ENCODE results near the gene CACNA1C.
A peak's percentile ranks its signal among the peaks of the same experiment; 100 is the strongest.
"Not testable (repeated sequence)": the region's sequence is repeated elsewhere in the genome, so short reads cannot be mapped to it uniquely, and the experiment has no call there.

CACNA1C gene

DNA sequence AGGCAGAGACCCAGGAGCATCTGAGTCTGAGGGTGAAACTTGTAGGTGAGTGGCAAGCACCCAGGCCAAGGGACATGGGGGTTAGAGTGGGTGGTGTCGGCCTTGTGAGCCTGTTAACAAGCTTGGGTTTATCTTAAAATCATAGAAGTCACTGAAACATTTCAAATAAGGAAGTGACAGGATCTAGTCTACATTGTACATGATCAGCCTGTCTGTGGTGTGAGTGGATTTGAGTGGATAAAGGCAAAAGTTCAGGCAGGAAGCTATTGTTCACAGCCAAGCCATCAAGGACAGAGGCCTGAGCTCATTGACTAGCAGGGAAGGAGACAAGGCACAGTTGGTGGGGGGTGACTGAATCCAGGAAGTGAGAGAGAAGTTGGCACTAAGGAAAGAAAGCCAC lies 682.6 kb downstream of the CACNA1C start:
- CTCF ChIA-PET = no interaction called here
- no peak overlapping the region for H3K27ac ChIP-seq
- POLR2A ChIA-PET (ENCODE audit: low non-redundant PET) = no interaction called here
- TF ChIP-seq, protein P1, sequence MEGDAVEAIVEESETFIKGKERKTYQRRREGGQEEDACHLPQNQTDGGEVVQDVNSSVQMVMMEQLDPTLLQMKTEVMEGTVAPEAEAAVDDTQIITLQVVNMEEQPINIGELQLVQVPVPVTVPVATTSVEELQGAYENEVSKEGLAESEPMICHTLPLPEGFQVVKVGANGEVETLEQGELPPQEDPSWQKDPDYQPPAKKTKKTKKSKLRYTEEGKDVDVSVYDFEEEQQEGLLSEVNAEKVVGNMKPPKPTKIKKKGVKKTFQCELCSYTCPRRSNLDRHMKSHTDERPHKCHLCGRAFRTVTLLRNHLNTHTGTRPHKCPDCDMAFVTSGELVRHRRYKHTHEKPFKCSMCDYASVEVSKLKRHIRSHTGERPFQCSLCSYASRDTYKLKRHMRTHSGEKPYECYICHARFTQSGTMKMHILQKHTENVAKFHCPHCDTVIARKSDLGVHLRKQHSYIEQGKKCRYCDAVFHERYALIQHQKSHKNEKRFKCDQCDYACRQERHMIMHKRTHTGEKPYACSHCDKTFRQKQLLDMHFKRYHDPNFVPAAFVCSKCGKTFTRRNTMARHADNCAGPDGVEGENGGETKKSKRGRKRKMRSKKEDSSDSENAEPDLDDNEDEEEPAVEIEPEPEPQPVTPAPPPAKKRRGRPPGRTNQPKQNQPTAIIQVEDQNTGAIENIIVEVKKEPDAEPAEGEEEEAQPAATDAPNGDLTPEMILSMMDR (conservative IDR thresholded peaks at IDR 0.05; ENCODE audit: low read depth) = no peak
- DNase-seq (ENCODE audit: low spot score) = no peak

DNA sequence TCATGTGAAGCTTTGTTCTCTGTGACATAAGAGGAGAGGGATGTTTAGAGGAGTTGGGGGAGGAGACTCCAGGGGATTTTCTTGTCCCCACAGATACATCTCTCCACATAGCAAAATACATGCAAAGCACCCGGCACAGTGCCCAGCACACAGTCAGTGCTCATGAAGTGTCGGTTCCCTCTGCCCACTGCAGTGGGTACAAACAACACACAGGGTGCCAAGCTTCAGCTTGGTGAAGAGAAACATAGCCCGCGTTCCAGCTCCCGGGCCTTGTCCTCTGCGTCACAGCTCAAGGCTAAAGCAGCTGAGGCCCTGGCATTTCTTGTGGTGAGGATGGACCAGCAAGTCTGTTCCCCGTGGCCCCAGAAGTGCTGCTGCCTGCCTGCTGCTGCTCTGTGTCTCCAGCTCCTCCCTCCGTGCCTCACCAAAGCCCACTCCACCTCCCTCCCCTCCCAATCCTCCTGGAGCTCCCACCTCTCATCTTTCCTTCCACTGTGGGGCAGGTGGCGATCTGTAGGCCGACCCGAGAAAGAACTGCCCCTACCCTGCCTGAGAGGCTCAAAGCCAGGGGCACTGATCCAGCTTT lies 685.0 kb downstream of the CACNA1C start:
- CTCF ChIA-PET = interaction anchor here (1.0 kb wide), 1 partner anchor 47 kb away, joined by 3 read pairs; no protein-coding TSS in a partner anchor
- no peak for DNase-seq (ENCODE audit: low spot score)
- POLR2A ChIA-PET (ENCODE audit: low non-redundant PET) = no interaction called here
- H3K27ac ChIP-seq = no peak overlapping the region
- TF ChIP-seq, protein P1 (conservative IDR thresholded peaks at IDR 0.05; ENCODE audit: low read depth) = no peak

DNA sequence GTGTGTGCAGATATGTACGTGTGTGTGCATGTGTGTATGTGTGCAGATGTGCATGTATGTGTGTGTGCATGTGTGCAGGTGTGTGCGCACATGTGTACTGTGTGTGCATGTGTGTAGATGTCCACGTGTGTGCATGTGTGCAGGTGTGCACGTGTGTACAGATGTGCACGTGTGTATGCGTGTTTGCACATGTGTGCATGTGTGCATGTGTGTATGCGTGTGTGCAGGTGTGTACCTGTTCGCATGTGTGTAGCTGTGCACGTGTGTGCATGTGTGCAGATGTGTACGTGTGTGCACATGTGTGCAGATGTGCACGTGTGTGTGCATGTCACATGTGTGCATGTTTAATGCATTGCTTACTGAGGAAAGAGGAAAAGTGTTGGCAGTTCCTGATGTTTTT lies 686.3 kb downstream of the CACNA1C start:
- DNase-seq (ENCODE audit: low spot score) = no peak
- ChIA-PET POLR2A (ENCODE audit: low non-redundant PET) (no interaction called here), CTCF (interaction anchor here (0.6 kb wide), 1 partner anchor 10 kb away, joined by 3 read pairs; no protein-coding TSS in a partner anchor)
- no peak overlapping the region for H3K27ac ChIP-seq
- TF ChIP-seq, protein P1 (conservative IDR thresholded peaks at IDR 0.05; ENCODE audit: low read depth) = no peak

DNA sequence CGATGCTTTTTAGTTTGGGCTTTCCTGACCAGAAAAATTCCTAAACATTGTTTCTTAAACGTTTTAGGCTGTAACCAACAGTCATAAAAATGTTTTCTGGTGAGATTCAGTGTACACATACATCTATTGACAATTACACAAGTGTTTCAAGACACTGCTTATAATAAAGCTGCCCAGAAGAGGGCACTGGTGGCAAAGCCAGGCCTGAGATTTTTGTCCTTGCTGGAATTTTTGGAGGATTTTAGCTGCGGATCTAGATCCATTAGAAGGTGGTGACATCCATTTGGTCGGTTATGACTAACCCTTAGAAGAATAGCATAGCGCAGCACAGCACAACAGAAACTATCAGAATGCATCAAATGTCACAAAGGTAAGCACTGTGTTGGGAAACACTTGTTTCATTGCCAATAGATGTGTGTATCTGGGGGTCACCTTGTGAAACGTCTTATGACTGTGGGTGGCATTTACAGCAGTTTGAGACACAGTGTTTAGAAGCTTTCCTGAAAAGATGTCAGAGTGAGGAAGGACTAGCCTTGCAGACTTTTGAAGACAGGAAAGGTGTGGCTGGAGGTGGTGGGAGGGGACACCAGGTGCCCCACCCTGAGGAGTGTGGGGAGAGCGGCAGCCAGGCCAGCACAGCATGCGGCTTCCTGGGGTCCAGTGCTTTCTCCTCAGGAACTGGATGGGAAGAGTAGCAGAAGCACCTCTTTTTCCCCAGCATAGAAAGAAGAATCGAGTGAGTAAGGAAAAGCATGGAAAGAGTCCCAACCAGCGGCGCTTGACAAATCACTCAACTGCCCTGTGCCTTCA lies 687.2 kb downstream of the CACNA1C start:
- no peak for DNase-seq (ENCODE audit: low spot score)
- ChIA-PET POLR2A (ENCODE audit: low non-redundant PET) (no interaction called here), CTCF (interaction anchor here (0.6 to 1.0 kb wide), 7 partner anchors 9 to 195 kb away, joined by 3 to 6 read pairs (median 3); no protein-coding TSS in a partner anchor)
- TF ChIP-seq, protein P1 (conservative IDR thresholded peaks at IDR 0.05; ENCODE audit: low read depth) = peak; percentile 19
- no peak overlapping the region for H3K27ac ChIP-seq

DNA sequence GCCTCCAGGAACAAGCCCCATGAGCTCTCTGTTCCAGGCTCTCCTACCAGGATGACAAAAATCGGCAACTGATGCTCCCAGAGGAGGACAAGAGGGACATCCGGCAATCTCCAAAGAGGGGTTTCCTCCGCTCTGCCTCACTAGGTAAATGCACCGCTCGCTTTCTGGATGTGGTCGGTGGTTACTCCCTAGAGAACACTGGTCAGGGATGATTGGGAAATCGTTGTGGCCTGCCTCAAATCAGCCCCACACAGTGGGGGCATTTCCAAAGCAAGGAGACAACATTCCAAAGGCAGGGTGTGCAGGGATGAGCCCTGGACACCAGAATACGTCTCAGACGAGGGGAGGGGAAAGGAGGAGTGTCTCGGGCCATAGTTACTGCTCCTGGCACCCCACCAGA lies 689.2 kb downstream of the CACNA1C start:
- H3K27ac ChIP-seq; POLR2A ChIA-PET (ENCODE audit: low non-redundant PET); CTCF ChIA-PET; DNase-seq (ENCODE audit: low spot score): not testable (repeated sequence)

DNA sequence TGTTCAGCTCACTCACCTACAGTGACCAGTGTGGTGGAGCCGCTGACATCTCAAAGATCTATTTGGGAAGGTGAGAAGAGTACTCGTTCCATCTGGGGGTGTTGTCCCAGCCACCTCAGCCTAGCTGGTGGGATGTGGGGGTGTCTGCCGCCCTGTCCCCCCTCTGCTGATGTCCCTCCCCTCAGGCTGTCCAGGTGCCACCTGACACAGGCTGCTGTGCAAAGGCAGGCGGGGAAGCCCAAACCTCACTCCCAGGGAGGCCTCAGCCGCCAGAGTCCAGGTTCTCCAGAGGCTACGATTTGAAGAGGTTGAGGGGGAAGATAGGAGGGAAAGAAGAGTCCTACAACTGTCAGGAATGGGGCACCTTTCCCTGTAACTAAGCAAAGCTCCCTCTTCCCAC lies 690.7 kb downstream of the CACNA1C start:
- ChIA-PET CTCF (interaction anchor here (0.6 kb wide), 1 partner anchor 172 kb away, joined by 3 read pairs; no protein-coding TSS in a partner anchor), POLR2A (ENCODE audit: low non-redundant PET) (no interaction called here)
- TF ChIP-seq, protein P1 (conservative IDR thresholded peaks at IDR 0.05; ENCODE audit: low read depth) = no peak
- no peak overlapping the region for H3K27ac ChIP-seq
- no peak for DNase-seq (ENCODE audit: low spot score)

DNA sequence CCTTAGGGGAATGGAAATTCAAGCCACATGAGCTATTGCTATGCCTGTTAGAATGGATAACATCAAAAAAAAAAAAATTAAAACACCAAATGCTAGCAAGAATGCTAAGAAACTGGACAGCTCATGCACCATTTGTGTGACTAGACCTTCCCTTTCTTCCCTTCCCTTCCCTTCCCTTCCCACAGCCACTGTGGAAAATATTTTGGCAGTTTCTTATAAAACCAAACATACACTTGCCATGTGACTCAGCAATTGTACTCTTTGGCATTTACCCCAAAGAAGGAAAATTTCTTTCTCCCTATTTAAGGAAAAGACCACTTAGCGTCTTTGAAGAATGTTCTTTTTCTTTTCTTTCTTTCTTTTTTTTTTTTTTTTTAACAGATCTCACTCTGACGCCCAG lies 692.9 kb downstream of the CACNA1C start:
- CTCF ChIA-PET = no interaction called here
- H3K27ac ChIP-seq = no peak overlapping the region
- DNase-seq (ENCODE audit: low spot score) = no peak
- TF ChIP-seq, protein P1 (conservative IDR thresholded peaks at IDR 0.05; ENCODE audit: low read depth) = no peak
- POLR2A ChIA-PET (ENCODE audit: low non-redundant PET) = no interaction called here

Data from RWPE1 (cell line).